ENCODE data around the gene STON2.
"Not testable (repeated sequence)": the region's sequence is repeated elsewhere in the genome, so short reads cannot be mapped to it uniquely, and the experiment has no call there.

STON2 gene, protein sequence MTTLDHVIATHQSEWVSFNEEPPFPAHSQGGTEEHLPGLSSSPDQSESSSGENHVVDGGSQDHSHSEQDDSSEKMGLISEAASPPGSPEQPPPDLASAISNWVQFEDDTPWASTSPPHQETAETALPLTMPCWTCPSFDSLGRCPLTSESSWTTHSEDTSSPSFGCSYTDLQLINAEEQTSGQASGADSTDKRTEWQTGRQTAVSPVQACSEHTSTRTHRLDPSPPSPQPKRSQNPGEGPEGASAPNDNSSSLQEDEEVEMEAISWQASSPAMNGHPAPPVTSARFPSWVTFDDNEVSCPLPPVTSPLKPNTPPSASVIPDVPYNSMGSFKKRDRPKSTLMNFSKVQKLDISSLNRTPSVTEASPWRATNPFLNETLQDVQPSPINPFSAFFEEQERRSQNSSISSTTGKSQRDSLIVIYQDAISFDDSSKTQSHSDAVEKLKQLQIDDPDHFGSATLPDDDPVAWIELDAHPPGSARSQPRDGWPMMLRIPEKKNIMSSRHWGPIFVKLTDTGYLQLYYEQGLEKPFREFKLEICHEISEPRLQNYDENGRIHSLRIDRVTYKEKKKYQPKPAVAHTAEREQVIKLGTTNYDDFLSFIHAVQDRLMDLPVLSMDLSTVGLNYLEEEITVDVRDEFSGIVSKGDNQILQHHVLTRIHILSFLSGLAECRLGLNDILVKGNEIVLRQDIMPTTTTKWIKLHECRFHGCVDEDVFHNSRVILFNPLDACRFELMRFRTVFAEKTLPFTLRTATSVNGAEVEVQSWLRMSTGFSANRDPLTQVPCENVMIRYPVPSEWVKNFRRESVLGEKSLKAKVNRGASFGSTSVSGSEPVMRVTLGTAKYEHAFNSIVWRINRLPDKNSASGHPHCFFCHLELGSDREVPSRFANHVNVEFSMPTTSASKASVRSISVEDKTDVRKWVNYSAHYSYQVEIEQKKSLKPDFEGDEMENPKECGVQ

DNA sequence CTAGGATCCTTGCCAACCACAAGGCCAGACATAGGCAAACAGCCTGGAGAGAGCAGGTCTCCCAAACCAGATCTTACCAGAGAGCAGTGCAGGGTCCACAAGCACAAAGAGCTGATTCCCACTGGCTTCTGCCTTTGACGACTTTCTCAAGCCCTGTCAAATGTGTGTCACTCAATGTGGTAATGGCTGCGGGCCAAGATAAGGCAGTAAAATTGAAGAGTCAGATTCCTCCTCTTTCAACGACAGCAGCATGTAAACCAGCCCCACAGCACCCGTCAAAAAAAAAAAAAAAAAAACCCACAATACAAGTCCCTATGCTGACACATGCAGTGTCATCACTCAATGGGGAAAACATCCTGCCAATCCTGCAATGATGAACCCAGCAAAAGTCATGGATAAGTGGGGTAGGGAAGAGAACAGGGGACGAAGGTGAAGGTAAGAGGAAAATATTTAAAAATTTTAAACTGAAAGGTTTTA, at the start of gene STON2:
Gene STON2 (minus strand): TSS at position 123 of the 477 bp plus-strand sequence. CDS start 1,942 bp downstream, outside the sequence.
- no peak for DNase-seq

DNA sequence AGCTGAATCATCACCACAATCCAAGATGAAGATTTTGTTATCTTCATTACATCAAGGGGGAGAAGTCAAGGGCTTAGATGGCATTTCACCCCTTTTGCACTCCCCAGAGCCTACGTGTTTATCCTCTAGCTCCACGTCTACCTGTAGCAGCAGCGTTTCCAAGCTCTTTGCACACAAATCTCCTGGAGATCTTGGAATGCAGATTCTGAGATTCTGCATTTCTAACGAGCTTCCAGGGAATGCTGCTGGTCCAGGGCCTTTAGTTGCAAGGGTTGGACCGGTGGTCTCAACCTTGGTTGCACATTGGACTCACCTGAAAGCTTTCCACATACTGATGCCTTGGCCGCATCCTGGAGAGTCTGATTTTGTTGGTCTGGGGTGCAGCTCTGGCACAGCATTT, 49.5 kb upstream of the STON2 start:
- no peak for DNase-seq

DNA sequence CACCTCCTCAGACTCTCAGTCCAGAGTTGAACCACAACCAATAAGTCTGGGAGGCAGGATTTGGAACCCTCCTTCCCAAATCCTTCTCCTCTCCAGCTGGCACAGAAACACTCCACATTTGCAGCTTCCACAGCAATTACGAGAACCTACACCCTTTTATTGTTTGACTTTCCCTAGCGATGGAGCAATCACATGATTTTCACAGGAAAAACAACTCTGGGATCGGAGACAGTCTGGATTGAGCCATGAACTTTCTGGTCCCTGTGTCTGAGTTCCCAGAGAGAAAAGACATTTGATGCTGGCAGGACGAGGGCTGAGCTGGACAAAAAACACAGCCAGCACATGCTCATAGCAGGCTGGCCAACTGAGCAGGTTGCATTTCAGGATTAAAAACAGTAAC, 49.0 kb upstream of the STON2 start:
- no peak for DNase-seq

DNA sequence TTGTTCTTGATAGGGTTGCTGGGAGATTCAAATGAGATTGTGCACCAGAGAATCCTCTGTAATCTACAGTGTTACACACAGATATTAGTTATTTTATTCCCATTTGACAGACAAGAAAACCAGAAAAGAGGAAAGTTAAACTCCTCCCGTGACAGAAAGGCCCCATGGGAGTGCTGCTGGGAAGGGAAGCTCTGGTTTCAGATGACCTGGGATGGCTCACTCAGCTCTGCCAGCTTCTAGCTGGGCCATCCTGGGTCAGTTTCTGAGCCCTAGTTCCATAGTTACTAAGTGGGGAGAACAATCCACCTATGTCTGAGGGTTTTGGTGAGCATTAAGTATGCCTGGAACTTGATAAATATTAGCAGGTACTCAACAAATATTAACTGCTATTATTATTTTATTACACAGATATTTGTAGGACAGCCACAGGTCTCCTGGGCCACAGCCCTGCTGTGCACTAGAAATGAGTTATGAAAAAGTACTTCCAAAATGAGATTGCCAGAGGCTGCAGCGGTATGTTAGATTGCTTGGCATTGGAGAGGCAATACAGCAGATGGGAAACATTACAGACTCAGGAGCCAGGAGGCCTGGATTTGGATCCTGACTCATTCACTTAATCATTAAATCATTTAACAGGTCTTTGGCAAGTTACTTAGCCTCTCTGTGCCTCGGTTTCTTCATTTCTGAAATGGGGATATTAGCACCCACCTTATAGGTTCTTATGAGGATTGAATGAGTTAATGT, 47.1 kb upstream of the STON2 start:
- no peak for DNase-seq

DNA sequence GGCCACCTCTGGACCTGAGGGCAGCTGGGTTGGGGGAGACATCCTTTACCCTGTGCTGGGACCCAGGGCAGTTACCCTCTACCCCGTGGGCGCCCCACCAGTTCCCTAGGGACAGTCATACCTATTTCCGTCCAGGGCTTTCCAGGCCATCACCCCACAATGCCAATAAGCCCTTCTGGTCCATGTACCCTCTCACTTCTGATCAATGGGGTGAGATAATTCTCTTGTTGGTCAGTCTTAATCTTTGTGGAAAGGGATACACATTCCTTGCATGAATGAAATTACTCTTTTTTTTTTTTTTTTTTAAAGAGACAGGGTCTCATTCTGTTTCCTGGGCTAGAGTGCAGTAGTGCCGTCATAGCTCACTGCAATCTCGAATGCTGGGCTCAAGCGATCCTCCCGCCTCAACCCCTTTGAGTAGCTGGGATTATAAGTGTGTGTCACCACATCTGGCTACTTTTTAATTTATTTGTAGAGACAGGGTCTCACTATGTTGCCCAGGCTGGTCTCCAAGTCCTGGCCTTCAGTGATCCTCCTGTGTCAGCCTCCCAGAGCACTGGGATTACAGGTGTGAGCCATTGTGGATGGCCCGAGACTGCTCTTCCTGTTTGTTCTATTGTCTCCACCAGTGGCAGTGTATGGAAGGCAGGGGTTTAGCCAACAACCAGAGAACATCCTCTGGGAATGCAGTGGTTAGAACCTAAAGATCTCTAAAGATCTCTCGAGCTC, 46.3 kb upstream of the STON2 start:
- DNase-seq: no peak

DNA sequence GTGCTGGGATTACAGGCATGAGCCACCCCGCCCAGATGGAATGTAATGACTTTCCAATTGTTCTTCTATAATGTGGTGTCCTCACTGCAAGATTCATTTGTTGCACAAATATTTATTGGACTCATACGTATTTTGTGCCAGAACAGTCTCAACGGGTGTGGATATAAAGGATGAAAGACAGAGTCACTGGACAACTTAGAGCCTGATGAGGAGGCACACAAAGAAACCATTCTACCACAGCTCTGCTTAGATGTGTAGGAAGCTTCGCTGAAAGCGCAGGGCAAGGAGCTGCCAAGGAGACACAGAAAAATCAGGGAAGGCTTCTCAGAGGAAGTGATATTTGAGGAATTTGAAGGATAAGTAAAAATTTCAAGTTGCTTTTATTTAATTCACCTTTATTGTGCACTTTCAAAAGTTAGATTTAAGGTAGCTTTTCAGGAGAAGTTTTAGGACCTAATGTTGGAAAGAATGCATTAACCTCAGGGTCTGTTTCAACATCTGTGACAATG, 41.6 kb upstream of the STON2 start:
- no peak for DNase-seq

DNA sequence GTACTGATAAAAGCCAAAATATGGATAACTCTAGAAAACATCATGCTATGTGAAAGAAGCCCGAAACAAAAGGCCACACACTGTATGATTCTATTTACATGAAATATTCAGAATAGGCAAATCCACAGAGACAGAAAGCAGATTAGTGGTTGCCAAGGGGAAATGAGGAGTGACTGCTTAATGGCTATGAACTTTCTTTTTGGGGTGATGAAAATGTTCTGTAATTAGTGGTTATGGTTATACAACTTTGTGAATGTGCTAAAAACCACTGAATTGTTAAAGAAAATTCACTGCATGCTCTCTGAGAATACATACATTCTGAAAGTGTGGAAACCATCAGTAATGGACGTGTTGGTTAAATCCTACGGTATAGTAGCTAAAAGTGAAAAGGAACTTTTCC, 39.9 kb upstream of the STON2 start:
- no peak for DNase-seq

DNA sequence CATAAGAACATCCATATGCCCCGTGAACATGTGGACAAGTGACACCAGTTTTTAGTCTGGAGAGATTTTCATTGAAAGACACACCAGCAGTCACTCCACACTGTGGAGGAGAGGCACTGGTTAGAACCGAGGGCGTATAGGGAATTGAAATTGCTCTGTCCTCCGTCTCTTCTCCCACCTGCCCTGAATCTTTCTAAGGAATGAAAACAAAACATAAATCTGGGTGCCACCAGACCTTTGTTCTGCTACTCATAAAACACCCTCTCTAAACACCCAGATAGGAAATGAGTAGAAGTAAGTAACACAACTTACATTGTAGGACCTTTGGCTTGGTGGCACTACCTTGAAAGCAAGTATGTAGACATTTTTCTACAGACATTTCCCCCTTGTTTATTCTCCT, 37.1 kb upstream of the STON2 start:
- DNase-seq: no peak

DNA sequence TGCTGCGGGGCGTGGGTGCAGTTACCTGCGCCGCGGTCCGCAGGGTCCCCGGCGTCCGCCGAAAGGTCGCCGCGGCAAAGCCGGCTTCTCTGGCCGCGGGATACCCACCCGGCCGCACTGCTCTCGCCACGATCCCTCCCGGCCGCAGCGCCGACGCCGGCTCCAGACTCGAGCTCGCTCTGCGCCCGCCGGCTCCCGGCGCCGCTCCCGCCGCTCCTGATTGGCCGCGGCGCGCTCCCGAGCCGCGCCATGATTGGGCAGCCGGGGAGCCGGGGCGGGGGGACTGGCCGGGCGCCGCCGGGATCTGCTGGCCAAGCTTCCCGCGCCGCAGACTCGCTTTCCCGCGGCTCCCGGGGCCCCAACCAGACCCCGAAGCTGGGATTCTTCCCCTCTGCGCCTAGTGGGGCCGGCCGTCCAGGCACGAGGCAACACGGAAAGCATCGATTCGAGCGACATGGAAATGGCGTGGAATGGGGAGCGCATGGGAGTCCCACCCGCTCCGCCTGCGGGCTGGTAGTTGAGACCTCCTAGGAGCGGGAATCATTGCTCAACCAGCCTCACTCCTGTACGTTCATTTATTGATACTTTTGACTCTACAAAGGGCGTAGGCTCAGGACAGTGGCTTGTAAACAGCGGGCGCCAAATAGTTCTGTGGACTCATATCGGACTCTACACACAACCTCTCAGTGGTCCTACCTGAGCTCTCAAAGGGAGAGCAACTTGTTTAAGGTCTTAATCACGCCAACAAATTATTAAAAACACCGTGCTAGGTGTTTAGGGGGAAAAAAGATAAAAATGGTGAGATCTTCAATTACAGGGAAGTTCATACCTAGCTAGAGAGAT, 36.4 kb upstream of the STON2 start:
- peak; percentile 79 for DNase-seq

DNA sequence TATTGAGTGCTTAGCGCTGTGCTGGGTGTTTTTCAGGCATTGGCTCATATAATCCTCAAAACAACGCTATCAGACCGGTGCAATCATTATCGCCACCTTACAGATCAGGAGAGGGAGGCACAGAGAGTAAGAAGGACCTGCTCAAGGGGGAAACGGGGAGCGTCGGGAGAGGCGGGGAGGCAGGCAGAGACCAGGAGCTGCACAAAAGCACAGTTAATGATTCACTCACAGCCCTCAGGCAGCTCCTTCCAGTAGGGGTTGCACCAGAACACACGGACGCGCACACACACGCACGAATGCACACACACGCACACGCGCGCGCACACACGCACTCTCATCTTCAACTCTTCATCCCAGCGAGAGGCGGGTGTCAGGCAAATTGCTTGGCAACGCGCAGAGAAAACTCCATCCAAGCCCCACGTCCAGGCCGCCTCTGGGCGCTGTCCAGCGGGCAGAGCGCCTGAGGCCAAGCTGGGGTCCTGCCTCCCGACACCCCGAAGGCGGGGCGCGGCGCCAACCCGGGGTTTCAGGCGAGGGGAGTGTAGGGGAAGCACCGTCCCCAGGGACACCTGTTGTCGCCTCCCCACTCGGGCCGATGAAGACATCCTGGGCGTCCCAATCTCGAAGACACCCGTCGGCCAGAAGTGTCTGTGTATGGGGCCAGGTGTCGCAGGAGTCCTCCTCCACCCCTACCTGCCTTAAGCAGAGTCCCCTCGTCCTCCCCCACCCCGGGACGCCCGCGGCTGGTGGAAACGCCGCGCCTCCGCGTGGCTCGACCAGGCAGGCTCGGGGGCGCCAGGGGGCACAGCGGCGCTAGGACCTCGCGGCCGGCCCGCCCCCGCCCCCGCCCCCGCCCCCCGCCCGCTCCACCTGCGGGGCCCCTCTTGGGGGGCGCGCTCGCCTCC, 35.5 kb upstream of the STON2 start:
- peak; percentile 56 for DNase-seq

DNA sequence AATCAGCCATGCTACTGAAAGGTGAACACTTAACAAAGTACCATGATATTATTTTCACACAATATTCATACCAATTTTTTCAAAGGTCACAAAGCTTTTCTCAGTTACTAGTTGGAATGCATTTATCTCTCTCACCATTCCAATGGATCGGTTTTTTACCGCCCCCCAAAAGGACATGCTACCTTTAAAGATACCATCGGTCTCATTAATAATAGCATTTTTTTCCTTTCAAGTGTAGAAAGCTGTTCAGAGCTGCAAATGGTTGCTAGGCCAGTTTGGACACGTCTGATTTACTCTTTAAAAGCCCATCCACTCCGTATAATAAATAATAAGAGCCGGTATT, 34.9 kb upstream of the STON2 start:
- DNase-seq: no peak

DNA sequence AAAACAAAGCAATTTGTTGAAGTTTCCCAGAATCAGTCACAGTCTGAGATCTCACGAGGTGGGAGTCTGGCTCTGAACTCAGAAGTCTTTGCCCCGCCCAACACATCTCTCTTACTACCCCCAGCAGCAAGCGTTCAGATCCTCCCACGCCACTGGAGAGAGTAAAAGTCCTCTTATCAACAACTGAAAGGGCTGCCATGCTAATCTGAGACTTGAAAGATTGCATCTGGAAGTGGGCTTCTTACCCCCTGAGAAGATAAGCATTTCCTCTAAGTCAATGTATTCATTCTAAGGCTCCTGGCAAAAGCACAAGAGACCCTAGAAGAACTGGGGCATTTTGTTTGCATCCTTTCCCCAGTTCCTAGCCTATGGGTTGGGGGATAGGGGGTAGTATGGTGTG, 34.1 kb upstream of the STON2 start:
- DNase-seq: no peak

DNA sequence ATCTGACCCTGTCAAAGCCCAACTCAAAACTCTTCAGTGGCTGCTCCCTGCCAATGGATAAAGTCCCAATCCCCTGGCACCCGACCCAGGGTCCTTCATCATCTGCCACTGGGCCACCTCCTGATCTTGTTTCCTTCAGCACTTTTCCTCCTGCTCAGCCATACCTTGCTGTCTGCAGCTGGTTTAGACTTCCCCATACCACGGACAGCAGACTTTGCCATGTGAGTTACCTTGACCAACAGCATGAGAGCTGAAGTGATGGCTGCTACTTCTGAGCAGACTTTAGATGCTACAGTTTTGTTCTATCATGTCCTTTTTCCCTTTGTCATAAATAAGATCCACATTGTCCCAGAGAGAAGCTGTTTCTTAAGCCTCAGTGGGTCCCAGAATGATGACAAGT, 33.3 kb upstream of the STON2 start:
- no peak for DNase-seq

DNA sequence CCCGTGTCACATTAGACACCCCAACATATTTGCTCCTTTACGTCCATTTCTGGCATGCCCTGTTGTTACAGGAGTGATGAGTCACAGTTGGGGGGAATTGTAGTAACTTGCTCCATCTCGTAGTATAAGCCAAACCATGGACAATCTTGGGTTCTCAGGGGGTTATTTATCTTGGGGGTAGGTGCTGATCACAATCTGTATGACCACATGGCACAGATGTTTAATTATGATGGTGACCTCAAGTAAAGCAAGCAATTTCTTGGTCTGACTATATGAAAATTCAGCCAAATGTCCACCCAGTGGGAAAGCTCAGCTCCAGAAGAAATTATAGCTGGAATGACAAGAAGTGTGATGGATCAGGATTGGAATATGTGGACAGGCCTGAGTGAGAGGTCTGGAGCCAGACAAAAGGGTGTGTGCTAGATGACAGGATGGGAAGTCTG, 32.1 kb upstream of the STON2 start:
- no peak for DNase-seq

DNA sequence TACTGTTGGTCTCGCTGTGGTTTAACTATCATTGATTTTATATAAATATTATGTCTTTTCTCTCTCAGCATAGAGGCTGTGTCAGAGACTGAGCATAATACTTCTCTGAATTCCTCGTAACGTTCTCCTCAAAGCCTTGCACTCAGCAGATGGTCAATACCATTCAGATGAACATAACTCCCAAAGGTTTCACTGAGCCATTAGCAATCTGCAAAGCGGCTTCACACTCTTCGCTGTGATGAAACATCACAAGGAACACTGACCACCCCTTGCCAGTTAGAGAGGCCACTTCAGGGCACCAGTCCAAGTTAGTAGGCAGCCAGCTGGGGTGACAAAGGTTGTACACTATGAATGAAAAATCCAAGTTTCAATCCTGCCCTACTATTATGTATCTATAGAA, 30.1 kb upstream of the STON2 start:
- DNase-seq: no peak

DNA sequence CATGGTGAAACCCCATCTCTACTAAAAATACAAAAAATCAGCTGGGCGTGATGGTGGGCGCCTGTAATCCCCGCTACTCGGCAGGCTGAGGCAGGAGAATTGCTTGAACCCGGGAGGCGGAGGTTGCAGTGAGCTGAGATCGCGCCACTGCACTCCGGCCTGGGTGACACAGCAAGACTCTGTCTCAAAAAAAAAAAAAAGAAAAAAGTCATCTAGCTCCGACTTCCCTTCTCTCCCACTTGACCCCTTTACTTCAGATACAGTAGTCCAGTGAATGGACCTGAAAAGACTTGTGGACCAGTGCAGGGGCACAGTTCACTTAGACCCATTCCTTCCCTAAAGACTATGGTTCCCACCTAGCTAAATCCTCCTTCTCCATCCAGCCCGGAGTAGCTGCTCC, 29.6 kb upstream of the STON2 start:
- DNase-seq: not testable (repeated sequence)

DNA sequence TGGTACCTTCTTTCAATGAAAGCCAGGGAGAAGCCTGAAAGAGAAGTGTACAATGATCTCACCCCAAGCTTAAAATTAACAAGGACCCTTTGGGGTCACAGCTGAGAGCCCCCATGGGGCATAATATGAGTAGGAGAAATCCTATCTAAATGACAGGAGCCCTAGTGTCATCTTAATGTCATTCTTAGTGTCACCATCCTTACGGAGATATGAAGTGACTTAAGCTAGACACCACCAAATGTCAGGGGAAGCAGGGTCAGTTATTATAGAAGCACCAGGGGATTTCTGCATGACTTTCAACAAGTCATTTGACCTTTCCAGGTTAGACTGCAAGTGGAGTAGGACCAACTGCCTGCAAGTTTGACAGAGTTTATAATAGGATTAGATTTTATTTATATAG, 28.9 kb upstream of the STON2 start:
- no peak for DNase-seq

DNA sequence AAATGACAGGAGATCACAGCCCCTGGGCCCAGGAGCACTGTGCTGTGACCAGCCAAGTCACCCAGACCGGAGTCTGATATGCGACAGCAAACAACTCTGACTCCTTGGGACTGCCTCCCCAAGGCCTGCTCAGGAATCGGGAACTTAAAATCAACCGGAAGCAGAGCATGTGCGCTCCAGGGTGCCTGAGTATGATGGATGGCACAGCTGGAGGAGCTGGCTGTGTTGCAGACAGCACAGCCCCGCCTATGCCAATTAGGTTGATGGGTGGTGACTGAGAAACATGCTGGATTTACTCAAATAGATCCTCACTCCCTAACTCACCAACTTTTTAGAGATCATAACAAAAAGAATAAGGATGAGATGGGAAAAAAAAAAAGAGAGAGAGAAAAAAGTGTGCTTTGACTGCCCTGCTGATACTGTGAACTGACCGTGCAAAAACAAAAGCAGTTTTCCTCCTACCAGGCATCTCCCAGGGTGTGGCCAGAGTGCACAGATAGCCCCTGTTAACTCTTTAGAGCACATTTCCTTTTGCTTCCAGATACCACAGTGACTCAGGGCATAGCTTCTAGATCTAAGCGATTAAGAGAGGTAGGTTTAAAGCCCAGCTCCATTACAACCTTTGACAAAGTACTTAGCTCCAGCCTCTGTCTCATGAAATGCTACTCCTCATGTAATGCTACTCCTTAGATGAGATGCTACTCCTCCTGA, 27.4 kb upstream of the STON2 start:
- peak; percentile 85 for DNase-seq

DNA sequence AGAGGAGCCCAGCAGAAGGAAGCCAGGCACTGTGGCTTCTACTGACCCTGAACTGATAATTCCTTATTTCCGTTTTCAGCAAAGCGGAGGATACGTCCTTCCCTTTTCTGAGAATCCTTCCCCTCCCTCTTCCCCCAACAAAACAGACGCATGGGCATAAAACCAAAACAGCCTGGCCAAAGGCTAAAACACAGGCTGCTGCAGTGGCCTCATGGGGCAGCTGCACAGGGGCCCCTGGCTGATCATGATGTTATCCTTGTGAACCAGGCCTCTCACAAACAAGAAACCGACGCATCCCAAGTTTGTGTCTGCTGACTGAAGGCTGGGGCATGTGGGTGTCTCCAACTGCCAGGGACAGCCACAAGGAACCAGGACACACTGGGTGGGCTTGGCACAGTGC, 23.4 kb upstream of the STON2 start:
- no peak for DNase-seq

All from COR-L47 (cell line).